SK-N-MC (cell line): ENCODE results near the gene OR4M1.

Experiments used
- EZH2 ChIP-seq: fragments of 200-600 bp; sonication (generic); IDR thresholded peaks from one replicate; pipeline ENCODE4 v1.6.1; 2017; ENCODE audit warnings: antibody characterized with exemption
- POLR2AphosphoS5 ChIP-seq: IDR thresholded peaks from 2 replicates; pipeline ENCODE4 v1.6.1; 2012; ENCODE audit warnings: mild to moderate bottlenecking, low read depth, low read length, borderline replicate concordance

DNA sequence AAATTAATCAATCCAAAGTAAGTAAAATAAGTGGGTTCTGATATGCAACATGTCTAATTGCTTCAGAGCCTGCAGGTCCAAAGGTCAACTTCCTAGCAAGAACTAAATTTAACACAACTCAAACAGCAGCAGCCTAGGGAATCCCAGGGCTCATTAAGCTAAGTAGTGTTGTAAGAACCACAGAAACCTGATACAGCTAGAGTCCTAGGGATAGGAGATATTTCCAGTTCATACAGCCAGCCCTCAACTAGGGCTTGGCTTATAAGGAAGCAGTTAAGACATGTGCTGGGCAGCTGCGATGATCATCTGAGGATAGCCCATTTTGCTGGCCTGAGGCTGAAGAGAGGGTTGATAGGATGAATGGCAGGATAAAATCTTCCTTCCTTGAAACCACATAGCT, 30.0 kb upstream of the OR4M1 start, which contains the start of gene OR4Q3:
- TF ChIP-seq POLR2AphosphoS5 (no peak), EZH2 (no peak)
